Left ventricle myocardium superior (tissue), 1 donor: Measurements from ENCODE around the gene ADGRE2. TPM values are rescaled to one million over a fixed set of nuclear protein-coding genes. Genes with fewer than 3 reads are reported as not detected.
"Not testable (repeated sequence)": the region's sequence is repeated elsewhere in the genome, so short reads cannot be mapped to it uniquely, and the experiment has no call there.

Experiments
- ATAC-seq: fragments of 200-7000 bp; cut with Tn5 transposase; one replicate; pipeline ENCODE4 v1.9.1; 2020; ENCODE audit warnings: mild to moderate bottlenecking, moderate library complexity
- DNase-seq: peaks from one replicate; pipeline ENCODE4 v3.0.0-alpha.2; 2020
- intact Hi-C: fragments of 100-400 bp; cut with micrococcal nuclease; formaldehyde crosslinking; loops from one replicate; pipeline ENCODE4 v1.11.0; 2022
- long read RNA-seq: library from polyadenylated mRNA; unstranded; transcript quantifications from one replicate; pipeline ENCODE4 v2.0.0, GENCODE V29; 2021
- total RNA-seq: library from RNA; stranded (reverse); fragmentation: NEBNext Ultra II Directional; extraction: Animal tissue kit (Norgen Biotek cat#: 25700); gene quantifications from one replicate; pipeline ENCODE4 v1.2.1, GENCODE V29; 2021
- donor health status: DM: no; HTN: yes; CAD: no; lungs with severe emphysema.

The ADGRE2 gene
- total RNA-seq = 0.72 TPM
- long read RNA-seq = 0 reads

GRCh38 chr19:14778110-14778845, at the start of gene ADGRE2:
Gene ADGRE2, minus strand, starts transcription at chr19:14778560. Its CDS starts 1,804 bp downstream, at chr19:14776756.
- intact Hi-C loops, ATAC-seq, DNase-seq: not testable (repeated sequence)

GRCh38 chr19:14826006-14826405, 47.6 kb upstream of the ADGRE2 start:
- ATAC-seq = no peak
- DNase-seq = no peak
- intact Hi-C loops = no loop called here

- no peak for ATAC-seq
- intact Hi-C loops = no loop called here
These were observed 43.6 kb upstream of the ADGRE2 start for GRCh38 chr19:14821937-14822336.

GRCh38 chr19:14818588-14818987, 40.2 kb upstream of the ADGRE2 start:
- intact Hi-C loops = no loop called here
- DNase-seq (no peak), ATAC-seq (no peak)

More at GRCh38 chr19:14821937-14822336, 43.6 kb upstream of the ADGRE2 start:
- no peak for DNase-seq

- intact Hi-C loops = no loop called here
- ATAC-seq = no peak
- DNase-seq = no peak
These were observed 38.7 kb upstream of the ADGRE2 start for GRCh38 chr19:14817052-14817451.

- DNase-seq = no peak
- intact Hi-C loops = no loop called here
- no peak for ATAC-seq
These were observed 36.8 kb upstream of the ADGRE2 start for GRCh38 chr19:14814982-14815652.

GRCh38 chr19:14809272-14810057, 31.1 kb upstream of the ADGRE2 start:
- intact Hi-C loops = no loop called here
- ATAC-seq = peak; percentile 48
- DNase-seq = no peak

- ATAC-seq (no peak), DNase-seq (no peak)
- intact Hi-C loops = no loop called here
These were observed 26.4 kb upstream of the ADGRE2 start for GRCh38 chr19:14804765-14805164.

GRCh38 chr19:14798760-14799159, 20.4 kb upstream of the ADGRE2 start:
- DNase-seq (no peak), ATAC-seq (no peak)
- intact Hi-C loops = no loop called here

GRCh38 chr19:14796021-14796420, 17.7 kb upstream of the ADGRE2 start:
- no peak for DNase-seq
- intact Hi-C loops = no loop called here
- ATAC-seq = no peak

GRCh38 chr19:14795078-14795721, 16.8 kb upstream of the ADGRE2 start:
- ATAC-seq (no peak), DNase-seq (no peak)
- intact Hi-C loops = no loop called here

- ATAC-seq, DNase-seq, intact Hi-C loops: not testable (repeated sequence)
These were observed 13.9 kb upstream of the ADGRE2 start for GRCh38 chr19:14792250-14792649.

- DNase-seq (peak; percentile 38), ATAC-seq (no peak)
- intact Hi-C loops = no loop called here
These were observed 8.1 kb upstream of the ADGRE2 start for GRCh38 chr19:14786421-14786851.

- intact Hi-C loops = not testable (repeated sequence)
- DNase-seq (peak; percentile 40), ATAC-seq (peak; percentile 85)
These were observed 6.9 kb upstream of the ADGRE2 start for GRCh38 chr19:14785102-14785793.

GRCh38 chr19:14784730-14785101, 6.4 kb upstream of the ADGRE2 start:
- ATAC-seq (peak; percentile 83), DNase-seq (peak; percentile 65)
- intact Hi-C loops = not testable (repeated sequence)

- DNase-seq, intact Hi-C loops: not testable (repeated sequence)
- ATAC-seq = peak; percentile 40
These were observed 5.1 kb upstream of the ADGRE2 start for GRCh38 chr19:14783410-14783998.

- no peak for DNase-seq
- intact Hi-C loops = no loop called here
- no peak for ATAC-seq
These were observed 4.5 kb upstream of the ADGRE2 start for GRCh38 chr19:14782626-14783409.
